GM18873 (cell line): Measurements from ENCODE around the gene WSCD1.

ENCODE experiments used
- ATAC-seq: cut with Tn5 transposase; IDR thresholded peaks from one replicate; pipeline ENCODE4 v1.9.1; 2021; ENCODE audit warnings: mild to moderate bottlenecking, moderate library complexity, moderate number of reproducible peaks; ENCODE audit not compliant: unreplicated experiment, low FRiP score

Gene WSCD1

DNA sequence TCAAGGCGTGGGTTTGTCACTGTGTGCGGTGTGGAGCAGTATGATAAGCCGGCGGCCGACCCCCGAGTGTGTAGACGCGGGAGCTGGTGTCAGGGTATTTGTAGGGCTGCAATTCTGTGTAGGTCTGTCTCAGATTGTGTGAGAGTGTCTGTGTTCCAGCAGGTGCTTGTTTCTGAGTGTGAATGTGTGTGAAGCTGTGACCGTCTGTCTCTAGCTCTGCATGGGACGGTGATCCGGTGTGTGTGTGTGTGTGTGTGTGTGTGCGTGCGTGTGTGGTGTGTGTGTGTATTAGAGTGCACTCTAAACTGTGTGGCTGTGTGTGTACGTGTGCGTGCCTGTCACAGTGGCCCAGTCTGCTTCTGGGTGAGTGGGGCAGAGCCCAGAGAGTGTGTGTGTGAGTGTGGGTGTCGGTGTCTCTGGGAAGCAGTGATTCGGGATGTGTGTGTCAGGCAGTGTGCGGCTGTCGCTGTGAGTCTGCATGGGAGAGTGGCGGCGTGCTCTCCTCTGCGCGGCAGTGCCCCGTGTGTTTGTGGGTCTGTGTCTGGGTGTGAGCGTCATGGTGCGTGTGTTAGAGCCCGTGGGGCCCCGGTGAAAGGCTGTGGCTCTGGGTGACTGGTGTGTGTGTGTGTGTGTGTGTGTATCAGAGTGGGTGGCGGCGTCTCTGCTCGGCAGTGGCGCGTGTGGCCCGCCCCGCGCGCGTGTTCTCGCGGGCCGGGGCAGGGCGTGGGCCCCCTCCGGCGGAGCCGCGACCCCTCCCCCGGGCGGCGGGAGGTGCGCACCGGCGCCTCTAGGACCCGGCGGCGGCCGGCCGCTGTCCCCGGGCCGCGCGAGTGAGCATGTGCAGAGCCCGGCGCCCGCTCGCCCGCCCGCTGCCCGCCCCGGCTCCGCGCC lies at the start of gene WSCD1:
WSCD1 (plus strand) TSS at position 841 of the 891 bp plus-strand sequence. CDS start 10,280 bp downstream, outside the sequence.
- no peak for ATAC-seq

GRCh38 chr17:6021011-6021400 lies 49.2 kb upstream of the WSCD1 start:
- no peak for ATAC-seq

DNA sequence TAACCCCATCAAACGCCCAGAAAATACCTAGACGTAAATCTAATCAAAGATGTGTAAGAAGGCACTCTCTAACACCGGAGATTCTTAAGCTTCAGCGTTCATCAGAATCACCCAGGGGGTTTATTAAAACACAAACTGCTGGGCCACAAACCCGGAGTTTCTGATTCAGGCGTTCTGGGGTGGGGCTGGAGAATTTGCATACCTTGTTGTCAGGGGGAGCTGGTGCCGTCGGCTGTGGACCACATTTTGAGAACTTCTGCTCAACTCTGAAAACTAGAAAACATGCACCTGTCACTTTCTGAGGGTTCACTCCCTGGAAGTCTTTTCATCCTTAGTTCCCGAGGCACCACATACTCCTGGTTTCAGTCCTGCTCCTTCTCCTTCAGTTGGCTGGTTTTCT lies 48.6 kb upstream of the WSCD1 start:
- ATAC-seq, result no peak

DNA sequence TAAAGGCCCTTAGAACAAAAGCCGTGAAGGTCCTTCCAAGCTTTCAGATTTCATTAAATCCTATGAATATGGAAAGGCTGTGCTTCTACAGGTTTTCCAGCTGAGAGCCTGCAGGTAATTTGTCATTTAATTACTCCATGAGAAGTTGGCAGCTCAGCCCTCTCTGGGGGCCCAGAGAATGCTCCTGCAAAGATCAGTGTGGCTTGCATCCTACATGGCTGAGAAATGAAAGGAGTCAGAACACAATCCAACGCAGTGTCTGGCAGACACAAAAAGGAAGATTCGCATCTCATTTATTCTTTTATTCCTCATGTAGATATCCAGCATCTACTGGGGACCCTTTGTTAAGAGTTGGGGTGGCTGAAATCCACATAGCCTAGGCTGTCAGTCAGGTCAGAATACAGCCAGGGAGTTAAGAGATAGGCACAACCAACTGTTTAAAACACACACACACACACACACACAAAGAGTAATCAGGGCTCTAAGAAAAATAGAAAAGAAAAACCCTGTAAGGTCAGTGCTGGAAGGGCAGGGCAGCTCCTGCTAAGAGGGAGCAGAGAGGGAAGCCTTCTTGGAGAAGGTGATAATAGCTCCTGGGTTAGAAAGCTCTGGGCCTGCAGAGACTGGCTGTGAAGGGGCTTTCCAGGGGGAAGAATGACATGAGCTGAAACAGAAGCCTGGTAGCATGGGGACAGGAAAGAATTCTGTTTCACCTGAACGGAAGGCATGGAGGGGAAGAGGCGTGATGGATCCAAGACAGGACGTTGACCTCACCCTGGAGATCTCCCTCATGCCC lies 46.9 kb upstream of the WSCD1 start:
- no peak for ATAC-seq

DNA sequence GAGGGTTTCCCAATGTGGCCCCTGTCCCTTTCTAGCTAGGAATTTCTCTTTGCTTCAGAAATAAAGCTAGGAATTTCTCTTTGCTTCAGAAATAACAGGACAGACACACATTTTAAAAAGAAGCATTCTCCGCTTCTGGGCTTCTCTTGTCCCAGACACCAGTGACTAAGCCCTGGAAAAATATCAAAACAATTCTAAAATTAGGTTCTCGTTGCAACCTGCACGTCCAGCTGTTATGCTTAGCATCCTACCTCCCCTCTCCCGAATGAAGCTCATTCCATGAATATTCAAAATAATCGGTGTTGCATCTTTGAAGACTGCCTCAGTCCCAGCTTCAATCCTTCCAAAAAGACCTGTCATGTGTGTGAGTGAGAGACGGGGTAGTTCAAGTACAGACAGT lies 45.6 kb upstream of the WSCD1 start:
- no peak for ATAC-seq

- no peak for ATAC-seq
Observed at GRCh38 chr17:6027342-6028024, 42.7 kb upstream of the WSCD1 start.

- ATAC-seq, result no peak
Observed at GRCh38 chr17:6028294-6028693, 41.9 kb upstream of the WSCD1 start.

- no peak for ATAC-seq
Observed at GRCh38 chr17:6035801-6036394, 34.3 kb upstream of the WSCD1 start.

DNA sequence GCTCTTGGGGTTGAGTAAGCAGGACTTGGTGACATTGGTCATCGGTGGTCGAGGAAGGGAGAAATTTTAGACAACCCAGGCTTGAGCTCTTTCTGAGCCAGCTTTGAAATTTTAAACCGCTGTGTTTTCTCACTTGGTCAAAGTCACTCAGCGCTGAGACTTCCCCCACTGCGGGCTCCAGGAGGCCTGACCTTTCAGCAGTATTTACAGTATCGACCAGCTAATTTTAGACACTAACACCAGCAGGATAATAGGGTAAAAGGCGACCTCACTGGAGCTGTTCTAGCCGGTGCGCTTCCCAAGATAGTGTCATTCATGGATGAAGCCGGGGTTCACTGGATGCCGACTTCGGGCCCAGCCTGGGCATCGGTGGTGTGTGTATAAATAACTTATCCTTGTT lies 29.7 kb upstream of the WSCD1 start:
- no peak for ATAC-seq

DNA sequence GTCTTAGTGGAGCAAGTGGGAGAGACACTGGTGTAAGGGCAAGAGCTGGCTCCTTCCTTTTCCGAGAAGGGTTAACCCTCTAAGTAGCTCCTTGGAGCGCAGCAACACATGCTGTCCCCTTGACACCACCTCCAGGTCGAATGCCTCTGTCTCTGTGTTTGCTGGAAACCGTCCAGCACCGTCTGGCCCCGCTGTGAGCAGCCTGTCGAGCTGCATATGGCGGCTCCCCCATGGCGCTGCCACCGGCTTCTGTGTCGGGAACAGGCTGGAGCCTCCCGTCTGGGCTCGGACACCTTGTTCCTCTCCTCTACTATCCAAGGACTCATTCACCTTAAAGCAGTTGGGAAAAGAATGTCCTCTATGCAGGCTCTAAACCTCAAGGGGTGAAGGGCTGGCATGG lies 28.9 kb upstream of the WSCD1 start:
- ATAC-seq, result no peak

DNA sequence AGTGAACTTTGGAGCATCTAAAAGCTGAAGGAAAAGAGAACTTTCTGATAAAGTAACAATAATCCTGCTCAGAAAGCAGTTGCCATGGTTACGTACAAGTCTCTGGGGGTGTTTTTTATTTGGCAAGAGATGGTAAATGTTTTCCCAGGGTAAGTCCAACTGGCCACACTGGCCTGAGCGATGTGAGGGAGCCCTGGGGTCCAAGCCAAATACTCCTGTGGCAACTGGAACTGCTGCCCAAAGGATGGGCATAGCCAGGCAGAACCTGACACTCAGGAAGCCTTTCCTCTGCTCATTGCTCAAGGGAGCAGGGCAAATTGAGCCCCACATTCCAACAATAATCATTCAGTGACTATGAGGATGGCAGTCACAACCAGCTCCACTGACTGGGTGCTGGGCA lies 26.8 kb upstream of the WSCD1 start:
- no peak for ATAC-seq

DNA sequence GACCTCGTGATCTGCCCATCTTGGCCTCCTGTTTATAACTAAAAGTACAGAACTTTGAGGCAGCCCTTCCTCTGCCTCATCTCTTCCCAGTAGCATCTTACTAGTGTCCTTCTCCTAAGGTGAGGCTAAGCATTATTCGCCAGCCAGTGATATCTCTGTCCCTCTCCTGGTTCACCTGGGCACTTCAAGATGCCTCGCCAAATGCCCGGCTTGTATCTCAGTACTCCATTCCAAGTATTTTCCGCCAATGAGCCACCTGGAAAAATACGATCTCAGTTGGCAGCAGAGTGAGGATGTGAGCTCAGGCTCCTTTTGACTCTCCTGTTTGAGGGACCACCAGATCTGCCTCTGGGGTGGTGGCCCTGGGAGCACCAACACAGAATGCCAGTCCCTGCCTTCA lies 25.9 kb upstream of the WSCD1 start:
- ATAC-seq, result no peak

DNA sequence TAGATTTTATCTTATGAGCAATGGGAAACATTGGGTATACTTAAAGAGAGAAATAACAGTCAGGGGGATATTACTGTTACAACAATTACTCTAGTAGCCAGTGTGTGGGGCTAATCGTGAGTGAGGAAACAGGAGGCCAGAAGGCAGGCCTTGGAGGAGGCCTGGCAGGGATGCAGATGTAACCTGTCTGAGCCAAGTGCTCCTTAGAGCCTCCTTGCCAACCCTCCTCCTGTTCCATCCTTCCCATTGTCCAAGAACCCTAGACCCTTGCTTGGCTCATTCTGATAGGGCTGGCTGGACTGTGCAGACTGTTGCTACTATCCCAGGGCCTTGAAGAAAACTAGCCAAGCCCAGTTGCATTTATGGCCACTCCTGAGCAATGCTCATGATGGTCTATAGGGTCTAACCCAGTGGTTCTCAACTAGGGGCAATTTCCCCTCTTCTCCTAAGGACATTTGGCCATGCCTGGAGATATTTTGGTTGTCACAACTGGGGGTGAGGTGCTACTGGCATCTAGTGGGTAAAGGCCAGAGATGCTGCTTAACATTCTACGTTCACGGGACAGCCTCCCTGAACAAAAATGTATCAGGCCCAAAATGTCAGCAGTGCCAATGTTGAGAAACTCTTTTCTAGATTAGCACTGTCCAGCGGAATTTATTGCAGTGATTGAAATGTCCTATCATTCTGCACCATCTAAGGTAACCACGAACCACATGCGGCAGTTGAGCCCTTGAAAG lies 24.4 kb upstream of the WSCD1 start:
- no peak for ATAC-seq

- ATAC-seq, result no peak
Observed at GRCh38 chr17:6046431-6046830, 23.7 kb upstream of the WSCD1 start.

DNA sequence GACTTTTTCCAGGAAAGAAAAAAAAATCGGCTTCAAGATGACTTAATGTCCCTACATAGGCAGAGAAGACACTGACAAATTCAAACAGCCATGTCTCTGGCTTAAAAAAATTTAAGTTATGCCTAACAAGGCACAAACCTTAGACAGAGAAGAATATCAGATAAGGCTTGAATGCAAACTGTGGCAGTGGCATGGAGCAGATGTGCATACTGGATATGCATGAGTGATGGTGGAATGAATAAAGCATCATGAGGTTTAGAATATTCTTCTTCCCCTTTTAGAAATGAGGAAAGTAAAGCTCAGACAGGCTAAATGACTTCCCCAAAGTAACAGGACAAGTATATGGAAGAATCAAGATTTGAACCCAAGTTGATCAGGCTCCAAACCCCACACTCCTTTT lies 23.2 kb upstream of the WSCD1 start:
- no peak for ATAC-seq

DNA sequence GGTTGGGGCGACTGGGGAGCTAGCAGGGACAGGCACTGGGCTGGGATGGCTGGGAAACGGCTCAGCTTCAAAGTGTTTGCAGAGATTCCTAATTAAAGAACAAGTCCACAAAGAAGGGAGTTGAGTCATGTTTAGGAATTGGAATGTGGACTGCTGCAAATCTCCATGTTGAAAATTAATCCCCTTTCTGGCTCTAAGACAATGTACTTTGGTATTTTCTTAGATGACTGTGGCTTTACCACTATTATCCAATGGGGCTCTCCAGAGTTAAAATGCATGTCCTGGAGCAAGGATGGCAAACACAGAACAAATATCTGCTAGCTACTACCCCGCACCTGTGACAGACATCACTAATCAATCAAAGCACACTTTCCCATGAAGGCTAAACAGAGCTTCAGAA lies 22.2 kb upstream of the WSCD1 start:
- no peak for ATAC-seq

- no peak for ATAC-seq
Observed at GRCh38 chr17:6048486-6048885, 21.7 kb upstream of the WSCD1 start.

DNA sequence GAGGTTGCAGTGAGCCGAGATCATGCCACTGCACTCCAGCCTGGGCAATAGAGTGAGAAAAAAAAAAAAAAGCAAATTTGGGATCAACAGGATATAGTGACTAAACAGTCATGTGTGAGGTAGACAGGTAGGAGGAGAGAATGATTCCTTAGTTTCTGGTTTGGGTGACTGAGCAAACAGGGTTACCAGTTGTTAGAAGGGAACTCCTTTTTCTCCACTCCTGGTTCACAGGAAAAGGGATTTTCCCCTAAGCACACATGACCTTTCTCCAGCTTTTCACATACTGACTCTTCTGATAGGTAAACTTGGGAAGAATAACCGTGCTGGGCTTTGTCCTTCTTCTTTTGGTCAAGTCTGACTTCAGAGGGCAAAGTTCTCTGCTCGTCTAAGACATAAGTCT lies 17.3 kb upstream of the WSCD1 start:
- ATAC-seq, result no peak

DNA sequence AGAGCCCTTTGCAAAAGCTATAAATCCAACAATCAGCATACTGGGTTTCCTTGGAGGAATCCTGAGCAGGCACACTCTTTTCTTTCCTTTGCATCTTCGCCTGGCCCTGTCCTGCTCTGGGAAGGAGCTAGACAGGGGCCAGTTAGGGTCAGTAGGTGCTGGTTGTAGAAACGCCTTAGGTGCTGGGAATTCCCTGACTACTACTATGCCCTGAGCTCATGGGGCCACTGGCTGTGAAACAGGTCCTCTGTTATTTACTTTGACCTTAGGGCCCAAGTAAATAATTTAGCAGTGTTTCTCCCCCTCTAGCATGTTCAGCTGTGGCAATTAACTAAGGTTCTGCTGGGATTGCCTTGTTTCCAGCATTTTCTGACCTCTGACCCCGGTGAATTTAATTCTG lies 15.8 kb upstream of the WSCD1 start:
- ATAC-seq, result no peak

DNA sequence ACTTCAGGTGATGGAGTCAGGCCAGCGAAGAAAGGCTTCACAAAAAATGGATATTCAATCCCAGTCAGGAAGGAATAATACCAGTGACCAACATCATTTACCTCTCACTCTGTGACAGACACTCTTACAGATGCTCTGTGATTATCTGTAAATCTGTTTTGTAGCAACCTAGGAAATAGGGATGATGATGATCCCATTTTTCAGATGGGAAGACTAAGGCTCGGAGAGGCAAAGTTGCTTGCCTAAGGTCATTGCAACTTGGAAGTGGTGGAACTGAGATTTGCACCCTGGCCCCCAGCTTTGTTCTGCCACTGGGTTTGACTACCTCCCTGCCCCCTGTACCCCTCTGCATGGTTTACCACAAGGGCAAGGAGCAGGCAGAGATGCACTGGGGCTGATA lies 14.1 kb upstream of the WSCD1 start:
- no peak for ATAC-seq
